Activated CD4-positive, CD25-positive, alpha-beta regulatory T cell treated with anti-CD3 and anti-CD28 coated beads, Interleukin-2, amount 50 U/mL, for 72 hours (primary cell): ENCODE data around the gene PEX6.
"Not testable (repeated sequence)": the region's sequence is repeated elsewhere in the genome, so short reads cannot be mapped to it uniquely, and the experiment has no call there.

ENCODE experiments used
- DNase-seq: peaks from one replicate; pipeline ENCODE4 v3.0.0; 2021

PEX6 gene

GRCh38 chr6:42978839-42979522 is at the start of gene PEX6:
Gene PEX6, minus strand, starts transcription at chr6:42979181. Its CDS starts 31 bp downstream, at chr6:42979150.
- peak; percentile 91 for DNase-seq

GRCh38 chr6:43026365-43026764 is 47.4 kb upstream of the PEX6 start:
- DNase-seq, result no peak

- DNase-seq, result no peak
Observed at GRCh38 chr6:43024436-43024835, 45.5 kb upstream of the PEX6 start.

GRCh38 chr6:43021270-43022047 is 42.5 kb upstream of the PEX6 start, which contains the start of gene RRP36:
Gene RRP36, plus strand, starts transcription at chr6:43021623. Its CDS starts 32 bp downstream, at chr6:43021655.
- peak; percentile 73 for DNase-seq

- no peak for DNase-seq
Observed at GRCh38 chr6:43020847-43021246, 41.9 kb upstream of the PEX6 start.

- no peak for DNase-seq
Observed at GRCh38 chr6:43020052-43020705, 41.2 kb upstream of the PEX6 start.

- no peak for DNase-seq
Observed at GRCh38 chr6:43019152-43019551, 40.2 kb upstream of the PEX6 start.

- DNase-seq, result no peak
Observed at GRCh38 chr6:43016943-43017334, 38.0 kb upstream of the PEX6 start.

- no peak for DNase-seq
Observed at GRCh38 chr6:43016176-43016942, 37.4 kb upstream of the PEX6 start.

- DNase-seq, result no peak
Observed at GRCh38 chr6:43014434-43014909, 35.5 kb upstream of the PEX6 start.

- peak; percentile 97 for DNase-seq
Observed at GRCh38 chr6:43013843-43014433, 35.0 kb upstream of the PEX6 start, which contains the start of the genes KLHDC3 and MEA1. Gene KLHDC3, plus strand, starts transcription at chr6:43014249. Its CDS starts 2,944 bp downstream, at chr6:43017193. Gene MEA1, minus strand, starts transcription at chr6:43013946. Its CDS starts 133 bp downstream, at chr6:43013813.

GRCh38 chr6:43013097-43013842 is 34.3 kb upstream of the PEX6 start:
- no peak for DNase-seq

- no peak for DNase-seq
Observed at GRCh38 chr6:43012364-43012763, 33.4 kb upstream of the PEX6 start.

- DNase-seq, result no peak
Observed at GRCh38 chr6:43011207-43011606, 32.2 kb upstream of the PEX6 start.

- no peak for DNase-seq
Observed at GRCh38 chr6:43009124-43009523, 30.1 kb upstream of the PEX6 start.

- no peak for DNase-seq
Observed at GRCh38 chr6:43007126-43007525, 28.1 kb upstream of the PEX6 start.

- no peak for DNase-seq
Observed at GRCh38 chr6:43006251-43006650, 27.3 kb upstream of the PEX6 start.

- no peak for DNase-seq
Observed at GRCh38 chr6:43005844-43006243, 26.9 kb upstream of the PEX6 start.

- no peak for DNase-seq
Observed at GRCh38 chr6:43001843-43002242, 22.9 kb upstream of the PEX6 start.

- DNase-seq, result not testable (repeated sequence)
Observed at GRCh38 chr6:42998205-42998604, 19.2 kb upstream of the PEX6 start.

GRCh38 chr6:42996513-42996912 is 17.5 kb upstream of the PEX6 start:
- DNase-seq, result no peak
